Thoracic aorta (tissue), 2 donors: ENCODE results near the gene NDUFAF4. TPM values are rescaled to one million over a fixed set of nuclear protein-coding genes. Genes with fewer than 3 reads are reported as not detected.
"Not testable (repeated sequence)": the region's sequence is repeated elsewhere in the genome, so short reads cannot be mapped to it uniquely, and the experiment has no call there.

Source experiments
- ATAC-seq: fragments of 150-250 bp; one replicate; pipeline ENCODE4 v1.8.0; 2017; ENCODE audit warnings: low read depth; ENCODE audit not compliant: insufficient number of reproducible peaks, low FRiP score
- DNase-seq: peaks from one replicate; pipeline ENCODE4 v3.0.0-alpha.2; 2020; ENCODE audit warnings: low spot score
- H3K27ac ChIP-seq, 2 donors: fragments of 200-600 bp; sonication (generic); 1 replicate in 1 of 2; 2 replicates in 1 of 2; pipeline ENCODE4 v1.5.1; 2016; ENCODE audit warnings: mild to moderate bottlenecking in 2 of 2, moderate library complexity in 2 of 2
- H3K27me3 ChIP-seq: fragments of 200-600 bp; sonication (generic); replicated peaks from 2 replicates; pipeline ENCODE4 v1.6.0; 2016; ENCODE audit warnings: mild to moderate bottlenecking; ENCODE audit not compliant: insufficient read depth
- H3K36me3 ChIP-seq: fragments of 200-600 bp; sonication (generic); one replicate; pipeline ENCODE4 v1.5.1; 2016
- H3K4me1 ChIP-seq, 2 donors: fragments of 200-600 bp; sonication (generic); 1 replicate in 1 of 2; 2 replicates in 1 of 2; pipeline versions ENCODE4 v1.5.1 to v1.6.0; 2016; ENCODE audit warnings: low read depth in 2 of 2, mild to moderate bottlenecking in 1 of 2; ENCODE audit not compliant: control insufficient read depth in 1 of 2
- H3K4me3 ChIP-seq: fragments of 200-600 bp; sonication (generic); 2 replicates; pipeline ENCODE4 v1.5.1; 2016; ENCODE audit warnings: mild to moderate bottlenecking
- H3K9me3 ChIP-seq: fragments of 200-600 bp; sonication (generic); 2 replicates; pipeline ENCODE4 v1.5.1; 2016
- total RNA-seq, 2 donors: library from RNA; depleted of rRNA; stranded (reverse); fragments of >200 nt; gene quantifications; one replicate each; pipeline versions ENCODE4 v1.1.0 to v1.2.3, GENCODE V29; 2016
- TF ChIP-seq, protein P1 (sequence below): fragments of 200-600 bp; sonication (generic); IDR thresholded peaks from one replicate; pipeline ENCODE4 v1.5.1; 2019; ENCODE audit warnings: antibody characterized with exemption

NDUFAF4 gene
- total RNA-seq, 2 donors from 2014 or later = 11.5 to 15.3 TPM

GRCh38 chr6:96888745-96889144 lies 8.9 kb downstream of the NDUFAF4 start:
- DNase-seq (no peak), ATAC-seq (no peak)
- Histone ChIP-seq H3K36me3 (peaks cover 13% of the 10 kb centered on the region), H3K27me3 (no peaks in the 10 kb centered on the region), H3K27ac (no peak overlapping the region), H3K9me3 (no peaks in the 10 kb centered on the region), H3K4me1 (no peaks in the 10 kb centered on the region), H3K4me3 (no peak overlapping the region)
- TF ChIP-seq, protein P1, sequence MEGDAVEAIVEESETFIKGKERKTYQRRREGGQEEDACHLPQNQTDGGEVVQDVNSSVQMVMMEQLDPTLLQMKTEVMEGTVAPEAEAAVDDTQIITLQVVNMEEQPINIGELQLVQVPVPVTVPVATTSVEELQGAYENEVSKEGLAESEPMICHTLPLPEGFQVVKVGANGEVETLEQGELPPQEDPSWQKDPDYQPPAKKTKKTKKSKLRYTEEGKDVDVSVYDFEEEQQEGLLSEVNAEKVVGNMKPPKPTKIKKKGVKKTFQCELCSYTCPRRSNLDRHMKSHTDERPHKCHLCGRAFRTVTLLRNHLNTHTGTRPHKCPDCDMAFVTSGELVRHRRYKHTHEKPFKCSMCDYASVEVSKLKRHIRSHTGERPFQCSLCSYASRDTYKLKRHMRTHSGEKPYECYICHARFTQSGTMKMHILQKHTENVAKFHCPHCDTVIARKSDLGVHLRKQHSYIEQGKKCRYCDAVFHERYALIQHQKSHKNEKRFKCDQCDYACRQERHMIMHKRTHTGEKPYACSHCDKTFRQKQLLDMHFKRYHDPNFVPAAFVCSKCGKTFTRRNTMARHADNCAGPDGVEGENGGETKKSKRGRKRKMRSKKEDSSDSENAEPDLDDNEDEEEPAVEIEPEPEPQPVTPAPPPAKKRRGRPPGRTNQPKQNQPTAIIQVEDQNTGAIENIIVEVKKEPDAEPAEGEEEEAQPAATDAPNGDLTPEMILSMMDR = no peak

DNA sequence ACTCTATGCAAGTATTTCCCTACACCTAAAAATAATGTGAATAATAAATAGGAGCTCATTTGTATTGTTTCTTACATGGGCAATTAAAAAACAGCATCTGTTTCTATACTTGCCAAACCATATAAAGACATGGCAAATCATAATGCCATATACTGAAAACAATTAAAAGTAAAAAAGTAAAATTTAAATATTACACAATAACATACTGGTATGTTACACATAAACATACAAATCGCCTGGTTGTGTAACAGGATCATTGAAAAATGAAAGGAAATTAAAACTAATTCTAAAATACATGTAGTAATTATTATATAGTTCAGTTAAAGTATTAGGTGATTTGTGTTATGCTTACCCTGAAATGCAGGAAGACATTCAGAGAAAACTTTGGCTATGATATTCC lies 11.2 kb downstream of the NDUFAF4 start:
- ATAC-seq (no peak), DNase-seq (no peak)
- no peaks in the 10 kb centered on the region for H3K4me1 ChIP-seq
- peaks cover 3% of the 10 kb centered on the region for H3K36me3 ChIP-seq
- no peaks in the 10 kb centered on the region for H3K9me3 ChIP-seq
- TF ChIP-seq, protein P1 = no peak
- H3K27ac ChIP-seq = no peak overlapping the region
- H3K27me3 ChIP-seq = no peaks in the 10 kb centered on the region
- H3K4me3 ChIP-seq = no peak overlapping the region

DNA sequence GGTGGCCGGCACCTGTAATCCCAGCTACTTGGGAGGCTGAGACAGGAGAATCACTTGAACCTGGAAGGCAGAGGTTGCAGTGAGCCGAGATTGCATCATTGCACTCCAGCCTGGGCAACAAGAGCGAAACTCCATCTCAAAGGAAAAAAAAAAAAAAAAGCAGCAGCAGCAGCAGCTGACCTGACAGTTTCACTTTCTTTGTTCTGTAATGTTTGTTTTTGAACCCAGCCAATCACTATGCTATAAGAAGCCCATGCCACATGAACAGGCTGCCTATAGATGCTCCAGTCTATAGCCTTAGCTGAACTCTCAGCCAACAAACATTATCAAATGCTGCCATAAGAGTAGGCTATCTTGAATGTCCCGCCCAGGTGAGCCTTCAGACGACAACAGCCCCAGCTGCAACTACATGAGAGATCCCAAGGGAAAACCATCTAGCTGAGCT lies 12.5 kb downstream of the NDUFAF4 start:
- H3K36me3 ChIP-seq, H3K4me3 ChIP-seq, H3K4me1 ChIP-seq, DNase-seq, ATAC-seq, H3K27ac ChIP-seq, H3K9me3 ChIP-seq, H3K27me3 ChIP-seq: not testable (repeated sequence)

DNA sequence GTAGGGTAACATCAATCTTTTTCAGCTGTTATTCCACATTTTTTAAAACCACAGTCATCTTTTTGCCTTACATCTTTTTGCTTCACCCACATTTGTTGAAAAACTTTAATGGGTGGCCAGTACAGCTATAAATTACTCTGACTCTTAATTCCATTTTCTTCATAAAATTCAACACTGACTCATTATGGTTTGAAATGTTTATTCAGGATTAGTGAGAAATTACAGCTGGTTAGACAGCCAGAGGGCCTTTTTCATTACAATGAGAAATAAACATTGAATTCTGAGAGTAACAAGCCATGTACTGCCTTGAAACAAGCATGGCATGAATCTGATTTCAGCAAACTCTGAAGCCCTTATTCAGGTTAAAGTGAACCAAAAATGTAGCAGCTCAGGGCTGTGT lies 19.5 kb downstream of the NDUFAF4 start:
- H3K36me3 ChIP-seq = no peaks in the 10 kb centered on the region
- TF ChIP-seq, protein P1 = no peak
- H3K4me3 ChIP-seq = no peak overlapping the region
- no peaks in the 10 kb centered on the region for H3K4me1 ChIP-seq
- ATAC-seq = no peak
- DNase-seq = no peak
- H3K9me3 ChIP-seq = no peaks in the 10 kb centered on the region
- no peak overlapping the region for H3K27ac ChIP-seq
- H3K27me3 ChIP-seq = no peaks in the 10 kb centered on the region

GRCh38 chr6:96876886-96877545 lies 20.7 kb downstream of the NDUFAF4 start:
- DNase-seq (no peak), ATAC-seq (no peak)
- Histone ChIP-seq H3K27me3 (no peaks in the 10 kb centered on the region), H3K4me1 (no peaks in the 10 kb centered on the region), H3K27ac (no peak overlapping the region), H3K9me3 (no peaks in the 10 kb centered on the region), H3K4me3 (no peak overlapping the region), H3K36me3 (no peaks in the 10 kb centered on the region)
- TF ChIP-seq, protein P1 = no peak

- Histone ChIP-seq H3K4me3 (no peak overlapping the region), H3K4me1 (no peaks in the 10 kb centered on the region), H3K36me3 (no peaks in the 10 kb centered on the region), H3K9me3 (no peaks in the 10 kb centered on the region), H3K27me3 (no peaks in the 10 kb centered on the region), H3K27ac (no peak overlapping the region)
- TF ChIP-seq, protein P1 = no peak
- no peak for ATAC-seq
- no peak for DNase-seq
Observed at GRCh38 chr6:96872976-96873375, 24.7 kb downstream of the NDUFAF4 start.
